H1 (cell line): Measurements from ENCODE around the gene SLC39A11. TPM values are rescaled to one million over a fixed set of nuclear protein-coding genes. Genes with fewer than 3 reads are reported as not detected.

Experiments
- CTCF ChIA-PET: fragments of 300-600 bp; sonication (Branson Sonifier 250); formaldehyde crosslinking; loops from one replicate; lab custom pipeline; 2021; ENCODE audit not compliant: partially characterized antibody; lab: Charles Lee
- POLR2A ChIA-PET: fragments of 300-600 bp; sonication (Branson Sonifier 250); formaldehyde crosslinking; loops from one replicate; lab custom pipeline; 2021; ENCODE audit warnings: inconsistent platforms; ENCODE audit not compliant: partially characterized antibody; lab: Charles Lee
- DNase-seq, 2 experiments: peaks; one replicate each; pipeline versions ENCODE4 v3.0.0 to v3.0.0-alpha.2; 2010 to 2022; ENCODE audit warnings: low spot score in 2 of 2, low read depth in 1 of 2, mixed read lengths in 1 of 2
- FAIRE-seq: peaks from 2 replicates; lab custom pipeline; 2011; peaks lifted over from hg19 to GRCh38; lab: Jason Lieb, UNC
- H2AFZ ChIP-seq: 2 replicates; pipeline ENCODE4 v1.8.1; 2012; ENCODE audit warnings: low read length, inconsistent platforms
- H2AK5ac ChIP-seq: 2 replicates; pipeline ENCODE4 v1.6.1; 2013; ENCODE audit warnings: low read depth, low read length
- H2BK120ac ChIP-seq: replicated peaks from 2 replicates; pipeline ENCODE3; 2013; ENCODE audit warnings: low read depth, low read length, inconsistent platforms
- H2BK12ac ChIP-seq: 2 replicates; pipeline ENCODE4 v1.6.1; 2013; ENCODE audit warnings: low read depth, low read length
- H2BK15ac ChIP-seq: 2 replicates; pipeline ENCODE4 v1.6.1; 2013; ENCODE audit warnings: low read length
- H2BK20ac ChIP-seq: 2 replicates; pipeline ENCODE4 v1.6.1; 2013; ENCODE audit warnings: low read length
- H2BK5ac ChIP-seq: 2 replicates; pipeline ENCODE4 v1.6.1; 2013; ENCODE audit warnings: low read depth, low read length
- H3K14ac ChIP-seq: 2 replicates; pipeline ENCODE4 v1.6.1; 2013; ENCODE audit warnings: inconsistent platforms; ENCODE audit not compliant: insufficient read length
- H3K18ac ChIP-seq: 2 replicates; pipeline ENCODE4 v1.6.1; 2013; ENCODE audit warnings: low read length; ENCODE audit errors: extremely low read depth
- H3K23ac ChIP-seq: 2 replicates; pipeline ENCODE4 v1.6.1; 2013; ENCODE audit warnings: inconsistent platforms; ENCODE audit not compliant: insufficient read length
- H3K23me2 ChIP-seq: 2 replicates; pipeline ENCODE4 v1.6.1; 2013; ENCODE audit warnings: low read depth, low read length
- H3K27ac ChIP-seq: 2 replicates; pipeline ENCODE4 v1.6.1; 2011; ENCODE audit warnings: low read depth, low read length, inconsistent platforms
- H3K27me3 ChIP-seq, 4 experiments: replicated peaks in 1 of 4; 1 replicate in 1 of 4; 2 replicates in 3 of 4; pipeline versions ENCODE4 v1.6.1 to v1.8.1; 2011 to 2013; ENCODE audit warnings: low read length in 3 of 4, mild to moderate bottlenecking in 3 of 4, inconsistent platforms in 2 of 4, mixed read lengths in 2 of 4, moderate library complexity in 1 of 4; ENCODE audit not compliant: control insufficient read depth in 3 of 4, insufficient read depth in 3 of 4; ENCODE audit errors: extremely low read depth in 1 of 4
- H3K36me3 ChIP-seq, 4 experiments: 2 replicates each; pipeline versions ENCODE4 v1.6.1 to v1.8.1; 2011 to 2013; ENCODE audit warnings: mild to moderate bottlenecking in 4 of 4, low read length in 3 of 4, moderate library complexity in 2 of 4, control low read depth in 1 of 4, inconsistent platforms in 1 of 4; ENCODE audit not compliant: insufficient read depth in 4 of 4, control insufficient read depth in 2 of 4
- H3K4ac ChIP-seq: replicated peaks from 2 replicates; pipeline ENCODE3; 2013; ENCODE audit warnings: low read length, low read depth, mixed read lengths, inconsistent platforms; ENCODE audit not compliant: insufficient read length
- H3K4me1 ChIP-seq, 4 experiments: replicated peaks in 1 of 4; 1 replicate in 1 of 4; 2 replicates in 3 of 4; pipeline versions ENCODE4 v1.6.1 to v1.8.1; 2011 to 2013; ENCODE audit warnings: low read length in 3 of 4, inconsistent platforms in 2 of 4, mixed read lengths in 1 of 4; ENCODE audit not compliant: insufficient read depth in 4 of 4, control insufficient read depth in 3 of 4
- H3K4me2 ChIP-seq, 2 experiments: 2 replicates each; pipeline versions ENCODE4 v1.6.1 to v1.8.1; 2011 to 2013; ENCODE audit warnings: low read depth in 2 of 2, low read length in 2 of 2, control low read depth in 1 of 2, inconsistent platforms in 1 of 2, mild to moderate bottlenecking in 1 of 2; ENCODE audit not compliant: insufficient read depth in 1 of 2
- H3K4me3 ChIP-seq, 4 experiments: fragments of 200-600, 300-600 bp in 1 of 4; sonication (generic), shearing (Covaris generic), sonication (Bioruptor Twin) in 1 of 4; 2 replicates each; pipeline versions ENCODE4 v1.5.1 to v1.8.1; 2011 to 2016; ENCODE audit warnings: low read length in 4 of 4, low read depth in 3 of 4, control low read depth in 2 of 4, inconsistent platforms in 2 of 4, mild to moderate bottlenecking in 2 of 4, mixed read lengths in 1 of 4, moderate library complexity in 1 of 4; ENCODE audit not compliant: insufficient read depth in 2 of 4; ENCODE audit errors: extremely low read depth in 1 of 4
- H3K56ac ChIP-seq: replicated peaks from 2 replicates; pipeline ENCODE3; 2013; ENCODE audit warnings: low read depth, mild to moderate bottlenecking, mixed read lengths, low read length, inconsistent platforms; ENCODE audit not compliant: insufficient read length
- H3K79me1 ChIP-seq: 2 replicates; pipeline ENCODE4 v1.6.1; 2013; ENCODE audit warnings: low read depth, low read length, control low read depth
- H3K79me2 ChIP-seq, 2 experiments: 2 replicates each; pipeline versions ENCODE4 v1.6.1 to v1.8.1; 2012 to 2013; ENCODE audit warnings: low read length in 2 of 2, mild to moderate bottlenecking in 2 of 2, inconsistent platforms in 1 of 2; ENCODE audit not compliant: insufficient read depth in 2 of 2, control insufficient read depth in 1 of 2
- H3K9ac ChIP-seq, 4 experiments: replicated peaks in 1 of 4; 1 replicate in 1 of 4; 2 replicates in 3 of 4; pipeline versions ENCODE4 v1.6.1 to v1.8.1; 2011 to 2013; ENCODE audit warnings: low read depth in 3 of 4, low read length in 3 of 4, control low read depth in 2 of 4, mild to moderate bottlenecking in 2 of 4, moderate library complexity in 2 of 4, inconsistent platforms in 1 of 4; ENCODE audit errors: extremely low read depth in 1 of 4
- H3K9me3 ChIP-seq, 2 experiments: 2 replicates each; pipeline versions ENCODE4 v1.6.1 to v1.8.1; 2012 to 2013; ENCODE audit warnings: mild to moderate bottlenecking in 2 of 2, moderate library complexity in 2 of 2, control low read depth in 1 of 2, inconsistent platforms in 1 of 2, low read depth in 1 of 2, low read length in 1 of 2, mixed read lengths in 1 of 2; ENCODE audit not compliant: insufficient read depth in 2 of 2
- H4K20me1 ChIP-seq, 2 experiments: replicated peaks in 1 of 2; 2 replicates each; pipeline versions ENCODE3 to v1.8.1; 2011 to 2013; ENCODE audit warnings: inconsistent platforms in 2 of 2, low read length in 2 of 2, mild to moderate bottlenecking in 1 of 2; ENCODE audit not compliant: insufficient read depth in 2 of 2, control insufficient read depth in 1 of 2
- H4K5ac ChIP-seq: 2 replicates; pipeline ENCODE4 v1.6.1; 2013; ENCODE audit warnings: low read length, low read depth, mixed read lengths, inconsistent platforms; ENCODE audit not compliant: insufficient read length
- H4K8ac ChIP-seq: 2 replicates; pipeline ENCODE4 v1.8.0; 2013; ENCODE audit warnings: mild to moderate bottlenecking, moderate library complexity, low read length, inconsistent platforms; ENCODE audit not compliant: insufficient read depth; ENCODE audit errors: extremely low read depth
- H4K91ac ChIP-seq: replicated peaks from 2 replicates; pipeline ENCODE3; 2013; ENCODE audit warnings: low read length, mixed read lengths, inconsistent platforms; ENCODE audit not compliant: insufficient read length
- ATF2 ChIP-seq: IDR thresholded peaks from 2 replicates; pipeline ENCODE4 v1.6.1; 2012; ENCODE audit warnings: low read length, inconsistent platforms
- BACH1 ChIP-seq: IDR thresholded peaks from 2 replicates; pipeline ENCODE4 v1.6.1; 2012; ENCODE audit warnings: low read length, improper control_type of control experiment
- CBX8 ChIP-seq: fragments of 300-800, 300-1000 bp; sonication (generic); IDR thresholded peaks from 2 replicates; pipeline ENCODE4 v1.7.1; 2016; ENCODE audit warnings: low read depth, low read length, borderline replicate concordance
- CHD2 ChIP-seq: IDR thresholded peaks from 2 replicates; pipeline ENCODE4 v1.6.1; 2012; ENCODE audit warnings: low read length, improper control_type of control experiment
- EZH2 ChIP-seq: fragments of 200-600 bp; sonication (generic); IDR thresholded peaks from 2 replicates; pipeline ENCODE4 v1.7.1; 2012; ENCODE audit warnings: low read depth, mild to moderate bottlenecking, moderate library complexity, low read length, inconsistent platforms; ENCODE audit not compliant: severe bottlenecking
- HDAC2 ChIP-seq, 2 experiments: fragments of 300-600 bp in 1 of 2; sonication (generic) in 1 of 2; IDR thresholded peaks; 2 replicates each; pipeline ENCODE4 v1.6.1; 2011 to 2012; ENCODE audit warnings: low read depth in 2 of 2, low read length in 2 of 2, mild to moderate bottlenecking in 2 of 2, moderate library complexity in 2 of 2, borderline replicate concordance in 1 of 2, inconsistent platforms in 1 of 2
- JUN ChIP-seq: IDR thresholded peaks from 2 replicates; pipeline ENCODE4 v1.6.1; 2011; ENCODE audit warnings: low read depth, mild to moderate bottlenecking, improper control_type of control experiment, low read length
- KDM1A ChIP-seq: fragments of 200-600, 300-600 bp; sonication (generic); IDR thresholded peaks from 2 replicates; pipeline ENCODE4 v1.7.1; 2016; ENCODE audit warnings: mild to moderate bottlenecking, low read length, borderline replicate concordance
- NANOG ChIP-seq: IDR thresholded peaks from 2 replicates; pipeline ENCODE4 v1.6.1; 2011; ENCODE audit warnings: low read length, low read depth, mild to moderate bottlenecking, inconsistent platforms; ENCODE audit not compliant: insufficient read depth, poor library complexity, severe bottlenecking
- POLR2AphosphoS5 ChIP-seq: IDR thresholded peaks from 2 replicates; pipeline ENCODE4 v1.6.1; 2011; ENCODE audit warnings: low read depth, low read length
- SP2 ChIP-seq: IDR thresholded peaks from 2 replicates; pipeline ENCODE4 v1.6.1; 2012; ENCODE audit warnings: mild to moderate bottlenecking, low read length, inconsistent platforms
- WGBS, 2 experiments: shearing (Covaris generic) in 1 of 2; methylation state at CpG; one replicate each; pipeline versions ENCODE4 v1.1.6 to v1.1.7; 2013 to 2015; ENCODE audit warnings: low lambda C conversion rate in 2 of 2, mixed read lengths in 2 of 2, inconsistent platforms in 1 of 2, low coverage in 1 of 2, missing lambda C conversion rate in 1 of 2; ENCODE audit not compliant: insufficient replicate concordance in 2 of 2, insufficient coverage in 1 of 2, insufficient read length in 1 of 2; ENCODE audit errors: extremely low coverage in 1 of 2, missing lambda C conversion rate in 1 of 2; 5-methylcytosine and 5-hydroxymethylcytosine counted together
- polyA plus RNA-seq, 7 experiments: library from polyadenylated mRNA; depleted of rRNA in 3 of 7; stranded (reverse) in 5 of 7; unstranded in 2 of 7; fragments of >200 nt in 5 of 7; fragments of 200-250 nt in 2 of 7; gene quantifications; 1 replicate in 5 of 7; 2 replicates in 1 of 7; 4 replicates in 1 of 7; pipeline versions ENCODE4 v1.2.1 to v1.2.3, GENCODE V29; 2011 to 2013; ENCODE audit warnings: missing spikeins in 2 of 7, mixed read lengths in 2 of 7
- total RNA-seq: library from RNA; stranded (reverse); fragmentation: NEBNext Ultra II Directional; extraction: Animal tissue kit (Norgen Biotek cat#: 25700); gene quantifications from 2 replicates; pipeline ENCODE4 v1.2.1, GENCODE V29; 2021

The SLC39A11 gene
- total and polyA plus RNA-seq, 2 of the 8 experiments (the other 6 are each of a cell fraction or from before 2014, with no cell fraction given): 12.2 to 19.6 TPM

- Histone ChIP-seq H4K20me1 (no peaks in the 10 kb centered on the region), H3K23me2 (no peaks in the 10 kb centered on the region), H4K91ac (no peak overlapping the region), H3K27me3 (no peaks in the 10 kb centered on the region), H4K5ac (no peak overlapping the region), H2BK15ac (no peak overlapping the region), H3K4ac (no peak overlapping the region), H3K4me3 (no peak overlapping the region), H2BK12ac (no peak overlapping the region), H3K23ac (no peak overlapping the region), H3K4me1 (no peaks in the 10 kb centered on the region), H2BK20ac (no peak overlapping the region), H3K79me2 (no peaks in the 10 kb centered on the region), H3K14ac (no peak overlapping the region), H2BK120ac (no peak overlapping the region), H3K27ac (no peak overlapping the region), H3K36me3 (no peaks in the 10 kb centered on the region), H2BK5ac (no peak overlapping the region), H4K8ac (no peak overlapping the region), H3K9me3 (no peaks in the 10 kb centered on the region), H2AK5ac (no peak overlapping the region), H3K9ac (no peak overlapping the region), H3K18ac (no peak overlapping the region), H3K79me1 (no peaks in the 10 kb centered on the region), H3K4me2 (no peak overlapping the region), H3K56ac (no peak overlapping the region), H2AFZ (no peak overlapping the region)
- ChIA-PET POLR2A (no interaction called here), CTCF (no interaction called here)
- WGBS, 2 experiments: 92% methylated on average over 7 of the region's 7 CpGs; no CpG with 5 or more reads in 1 of the 2 experiments
- DNase-seq (no peak), FAIRE-seq (no peak)
- no peak for TF ChIP-seq KDM1A
- TF ChIP-seq POLR2AphosphoS5: no peak
- no peak for TF ChIP-seq JUN
- no peak for TF ChIP-seq NANOG
- no peak for TF ChIP-seq ATF2
- no peak for TF ChIP-seq CBX8
- TF ChIP-seq EZH2: no peak
- TF ChIP-seq SP2: no peak
- no peak for TF ChIP-seq BACH1
- TF ChIP-seq HDAC2 (IDR thresholded peaks at IDR 0.05; ENCODE audit: borderline replicate concordance in 1 of 2, low read depth in 2 of 2, low read length in 2 of 2): no peak
- no peak for TF ChIP-seq CHD2
These were observed 31.8 kb downstream of the SLC39A11 start for GRCh38 chr17:73060721-73061120.
